ENCODE data around the gene ACTG2.

The ACTG2 gene

DNA sequence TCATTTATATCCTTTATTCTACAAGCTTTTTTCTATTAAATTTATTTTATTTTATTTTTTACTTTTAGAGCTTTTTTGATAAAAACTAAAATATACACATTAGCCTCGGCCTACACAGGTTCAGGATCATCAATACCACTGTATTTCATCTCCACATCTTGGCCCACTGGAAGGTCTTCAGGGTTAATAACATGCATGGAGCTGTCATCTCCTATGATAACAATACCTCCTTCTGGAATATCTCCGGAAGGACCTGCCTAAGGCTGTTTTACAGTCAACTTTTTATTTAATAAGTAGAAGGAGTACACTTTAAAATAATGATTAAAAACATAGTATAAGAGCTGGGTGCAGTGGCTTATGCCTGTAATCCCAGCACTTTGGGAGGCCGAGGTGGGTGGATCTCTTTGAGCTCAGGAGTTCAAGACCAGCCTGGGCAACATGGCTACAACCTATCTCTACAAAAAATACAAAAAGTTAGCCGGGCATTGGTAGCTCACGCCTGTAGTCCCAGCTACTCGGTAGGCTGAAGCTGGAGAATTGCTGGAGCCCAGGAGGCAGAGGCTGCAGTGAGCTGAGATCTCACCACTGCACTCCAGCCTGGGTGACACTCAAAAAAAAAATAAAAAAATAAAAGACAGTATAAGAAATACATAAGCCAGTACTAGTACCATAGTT is 18.2 kb downstream of the ACTG2 start:
- TF ChIP-seq, protein P1, sequence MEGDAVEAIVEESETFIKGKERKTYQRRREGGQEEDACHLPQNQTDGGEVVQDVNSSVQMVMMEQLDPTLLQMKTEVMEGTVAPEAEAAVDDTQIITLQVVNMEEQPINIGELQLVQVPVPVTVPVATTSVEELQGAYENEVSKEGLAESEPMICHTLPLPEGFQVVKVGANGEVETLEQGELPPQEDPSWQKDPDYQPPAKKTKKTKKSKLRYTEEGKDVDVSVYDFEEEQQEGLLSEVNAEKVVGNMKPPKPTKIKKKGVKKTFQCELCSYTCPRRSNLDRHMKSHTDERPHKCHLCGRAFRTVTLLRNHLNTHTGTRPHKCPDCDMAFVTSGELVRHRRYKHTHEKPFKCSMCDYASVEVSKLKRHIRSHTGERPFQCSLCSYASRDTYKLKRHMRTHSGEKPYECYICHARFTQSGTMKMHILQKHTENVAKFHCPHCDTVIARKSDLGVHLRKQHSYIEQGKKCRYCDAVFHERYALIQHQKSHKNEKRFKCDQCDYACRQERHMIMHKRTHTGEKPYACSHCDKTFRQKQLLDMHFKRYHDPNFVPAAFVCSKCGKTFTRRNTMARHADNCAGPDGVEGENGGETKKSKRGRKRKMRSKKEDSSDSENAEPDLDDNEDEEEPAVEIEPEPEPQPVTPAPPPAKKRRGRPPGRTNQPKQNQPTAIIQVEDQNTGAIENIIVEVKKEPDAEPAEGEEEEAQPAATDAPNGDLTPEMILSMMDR (IDR thresholded peaks at IDR 0.05; ENCODE audit: insufficient read depth, low read length, missing control alignments): no peak
- DNase-seq (ENCODE audit: low read depth, low spot score): no peak
- ChIA-PET POLR2A (no interaction called here), CTCF (interaction anchor here (1.3 kb wide), 1 partner anchor 10 kb away, joined by 3 read pairs; no protein-coding TSS in a partner anchor)
- H3K4me3 ChIP-seq (ENCODE audit: low read depth, low read length): no peak overlapping the region

DNA sequence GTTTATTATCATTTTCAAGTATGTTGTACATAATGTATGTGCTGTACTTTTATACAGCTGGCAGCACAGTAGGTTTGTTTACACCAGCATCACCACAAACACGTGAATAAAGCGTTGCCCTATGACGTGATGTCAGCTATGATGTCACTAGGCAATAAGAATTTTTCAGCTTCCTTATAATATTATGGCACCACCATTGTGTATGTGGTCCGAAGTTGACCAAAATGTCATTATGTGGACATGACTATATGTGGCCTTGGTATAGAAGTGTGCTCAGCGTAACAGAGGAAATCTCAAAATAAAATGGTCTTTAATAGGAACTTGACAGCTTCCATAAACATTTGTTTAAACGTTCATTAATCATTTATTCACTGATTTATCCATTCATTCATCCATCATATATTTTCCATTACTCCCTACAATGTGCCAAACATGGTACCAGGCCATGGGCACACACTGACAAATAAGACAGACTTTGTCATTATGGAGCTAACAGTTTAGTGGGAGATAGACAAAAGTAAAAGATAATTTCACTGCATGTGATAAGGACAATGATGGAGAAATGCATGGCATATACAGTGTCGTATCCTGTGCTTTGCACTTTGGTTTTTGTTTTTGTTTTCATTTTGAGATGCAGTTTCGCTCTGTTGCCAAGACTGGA is 18.9 kb downstream of the ACTG2 start:
- POLR2A ChIA-PET: no interaction called here
- TF ChIP-seq, protein P1 (IDR thresholded peaks at IDR 0.05; ENCODE audit: insufficient read depth, low read length, missing control alignments): no peak
- CTCF ChIA-PET: interaction anchor here (1.3 kb wide), 1 partner anchor 9 kb away, joined by 3 read pairs; no protein-coding TSS in a partner anchor
- no peak for DNase-seq (ENCODE audit: low read depth, low spot score)
- H3K4me3 ChIP-seq (ENCODE audit: low read depth, low read length): no peak overlapping the region

DNA sequence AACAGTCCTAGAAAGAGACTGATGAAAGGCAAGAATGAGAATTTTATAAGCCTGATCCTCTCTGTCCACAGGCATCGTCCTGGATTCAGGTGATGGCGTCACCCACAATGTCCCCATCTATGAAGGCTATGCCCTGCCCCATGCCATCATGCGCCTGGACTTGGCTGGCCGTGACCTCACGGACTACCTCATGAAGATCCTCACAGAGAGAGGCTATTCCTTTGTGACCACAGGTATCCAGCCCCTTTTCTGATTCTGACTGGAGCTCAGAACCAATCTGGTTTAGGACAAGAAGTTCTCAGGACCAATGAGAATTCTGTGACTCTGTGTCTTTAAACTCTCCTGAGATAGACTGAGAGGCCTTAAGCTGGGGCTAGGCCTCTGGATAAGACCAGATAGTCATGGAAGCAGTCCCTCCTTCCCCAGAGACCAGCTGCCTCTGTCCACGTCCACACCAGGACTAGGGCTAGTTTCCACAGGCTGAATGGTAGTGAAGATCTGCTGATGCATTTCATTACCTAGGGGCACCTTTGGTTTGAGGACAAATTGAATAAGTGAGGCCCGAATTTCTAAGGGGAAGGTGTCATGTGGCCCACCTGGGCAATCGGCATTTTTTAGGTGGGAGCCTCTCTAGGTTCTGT is 20.7 kb downstream of the ACTG2 start:
- POLR2A ChIA-PET: no interaction called here
- CTCF ChIA-PET: no interaction called here
- no peak for DNase-seq (ENCODE audit: low read depth, low spot score)
- no peak overlapping the region for H3K4me3 ChIP-seq (ENCODE audit: low read depth, low read length)
- TF ChIP-seq, protein P1 (IDR thresholded peaks at IDR 0.05; ENCODE audit: insufficient read depth, low read length, missing control alignments): no peak

DNA sequence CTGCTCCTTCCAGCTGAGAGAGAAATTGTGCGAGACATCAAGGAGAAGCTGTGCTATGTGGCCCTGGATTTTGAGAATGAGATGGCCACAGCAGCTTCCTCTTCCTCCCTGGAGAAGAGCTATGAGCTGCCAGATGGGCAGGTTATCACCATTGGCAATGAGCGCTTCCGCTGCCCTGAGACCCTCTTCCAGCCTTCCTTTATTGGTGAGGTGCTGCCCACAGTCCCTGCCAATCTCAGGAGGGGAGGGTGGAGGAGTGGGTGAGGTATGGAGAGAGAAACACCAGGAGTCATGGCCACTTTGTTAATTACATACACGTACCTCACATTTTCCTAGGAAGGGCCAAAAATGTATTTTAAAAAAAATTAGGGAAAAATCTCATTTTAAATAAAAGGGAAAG is 21.9 kb downstream of the ACTG2 start:
- ChIA-PET POLR2A (no interaction called here), CTCF (no interaction called here)
- H3K4me3 ChIP-seq (ENCODE audit: low read depth, low read length): no peak overlapping the region
- no peak for DNase-seq (ENCODE audit: low read depth, low spot score)
- TF ChIP-seq, protein P1 (IDR thresholded peaks at IDR 0.05; ENCODE audit: insufficient read depth, low read length, missing control alignments): no peak

DNA sequence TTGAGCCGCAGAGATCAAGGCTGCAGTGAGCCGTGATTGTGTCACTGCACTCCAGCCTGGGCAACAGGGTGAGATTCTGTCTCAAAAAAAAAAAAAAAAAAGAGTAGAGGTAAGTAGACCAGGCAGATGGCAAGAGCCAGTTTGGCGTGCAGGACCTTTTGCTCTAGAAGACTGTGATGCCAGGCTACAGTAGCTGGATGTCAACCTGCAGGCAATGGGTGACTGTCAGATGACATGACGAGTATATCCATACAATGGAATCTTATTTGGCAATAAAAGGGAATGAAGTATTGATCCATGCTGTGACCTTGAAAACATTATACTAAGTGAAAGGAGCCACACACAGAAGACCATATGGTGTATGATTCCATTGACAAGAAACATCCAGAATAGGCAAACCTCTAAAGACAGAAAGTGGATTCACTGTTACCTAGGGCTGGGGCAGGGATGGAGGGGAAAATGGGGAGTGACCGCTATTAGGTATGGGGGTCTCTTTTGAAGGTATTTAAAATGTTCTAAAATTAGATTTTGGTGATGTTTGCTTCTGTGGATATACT is 22.7 kb downstream of the ACTG2 start:
- CTCF ChIA-PET: no interaction called here
- no peak overlapping the region for H3K4me3 ChIP-seq (ENCODE audit: low read depth, low read length)
- DNase-seq (ENCODE audit: low read depth, low spot score): no peak
- TF ChIP-seq, protein P1 (IDR thresholded peaks at IDR 0.05; ENCODE audit: insufficient read depth, low read length, missing control alignments): no peak
- POLR2A ChIA-PET: no interaction called here

DNA sequence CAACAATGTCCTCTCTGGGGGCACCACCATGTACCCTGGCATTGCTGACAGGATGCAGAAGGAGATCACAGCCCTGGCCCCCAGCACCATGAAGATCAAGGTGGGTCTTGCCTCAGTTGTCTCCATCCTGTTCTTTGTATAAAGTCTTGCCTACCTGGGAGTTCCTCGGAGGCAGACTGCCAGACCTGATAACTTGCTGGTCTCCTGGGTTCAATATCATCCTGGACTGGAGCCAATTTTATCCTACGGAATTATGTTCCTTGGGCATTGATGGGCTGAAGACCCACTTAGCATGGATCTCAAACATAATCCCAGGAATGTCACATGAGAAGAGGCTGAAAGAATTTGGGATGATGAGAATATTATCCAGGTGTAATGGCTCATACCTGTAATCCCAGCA is 23.9 kb downstream of the ACTG2 start:
- TF ChIP-seq, protein P1 (IDR thresholded peaks at IDR 0.05; ENCODE audit: insufficient read depth, low read length, missing control alignments): no peak
- no peak overlapping the region for H3K4me3 ChIP-seq (ENCODE audit: low read depth, low read length)
- ChIA-PET POLR2A (no interaction called here), CTCF (interaction anchor here (1.2 kb wide), 1 partner anchor 90 kb away, joined by 3 read pairs; no protein-coding TSS in a partner anchor)
- DNase-seq (ENCODE audit: low read depth, low spot score): no peak

Data from AG04449 (cell line).